Stimulated activated CD8-positive, alpha-beta memory T cell treated with anti-CD3 and anti-CD28 coated beads, Interleukin-4, amount 100 ng/mL, for 24 hours (primary cell): Measurements from ENCODE around the gene APOD.

Experiments used
- DNase-seq: peaks from one replicate; pipeline ENCODE4 v3.0.0-alpha.2; 2020; ENCODE audit warnings: low read depth

Gene APOD

DNA sequence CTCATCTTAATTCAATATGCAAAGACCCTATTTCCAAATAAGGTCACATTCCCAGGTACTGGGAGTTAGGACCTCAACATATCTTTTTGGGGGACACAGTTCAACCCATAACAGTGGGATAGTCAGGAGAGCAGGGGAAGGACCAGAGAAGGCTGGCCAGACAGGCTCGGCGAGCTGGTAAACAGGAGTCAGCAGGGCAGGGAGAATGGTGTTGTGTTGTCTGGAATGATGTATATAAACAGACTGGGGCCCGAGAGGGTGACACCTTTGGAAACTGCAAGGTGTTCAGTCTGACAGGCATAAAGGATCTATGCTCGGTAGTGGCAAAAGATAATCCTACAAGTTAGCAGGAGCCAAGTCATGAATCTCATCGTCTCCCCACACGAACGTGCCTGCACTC, 30.5 kb downstream of the APOD start:
- DNase-seq = no peak

GRCh38 chr3:195551381-195551978, 32.3 kb downstream of the APOD start:
- no peak for DNase-seq

GRCh38 chr3:195550723-195551122, 33.0 kb downstream of the APOD start:
- no peak for DNase-seq

- DNase-seq = peak; percentile 67
These were observed 33.7 kb downstream of the APOD start for GRCh38 chr3:195549931-195550519.

DNA sequence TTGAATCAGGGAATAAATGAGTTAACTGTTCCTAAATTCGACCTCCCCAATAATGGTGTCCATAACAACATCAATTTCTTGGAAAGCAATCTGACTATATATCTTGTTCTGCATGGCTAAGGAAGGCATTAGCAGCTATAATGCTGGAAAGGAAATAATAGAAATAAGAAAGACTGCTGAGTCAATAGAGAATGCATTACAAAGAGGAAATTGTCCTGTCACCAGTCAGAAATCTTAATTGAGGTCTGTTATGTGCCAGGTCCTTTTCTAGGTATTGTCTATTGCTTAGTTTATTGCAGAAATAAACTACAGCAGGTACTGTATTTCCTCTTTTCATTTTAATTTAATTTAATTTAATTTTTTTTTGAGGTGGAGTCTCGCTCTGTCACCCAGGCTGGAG, 34.8 kb downstream of the APOD start:
- DNase-seq = no peak

- no peak for DNase-seq
These were observed 35.2 kb downstream of the APOD start for GRCh38 chr3:195548501-195548900.

GRCh38 chr3:195548006-195548405, 35.7 kb downstream of the APOD start:
- DNase-seq = no peak

DNA sequence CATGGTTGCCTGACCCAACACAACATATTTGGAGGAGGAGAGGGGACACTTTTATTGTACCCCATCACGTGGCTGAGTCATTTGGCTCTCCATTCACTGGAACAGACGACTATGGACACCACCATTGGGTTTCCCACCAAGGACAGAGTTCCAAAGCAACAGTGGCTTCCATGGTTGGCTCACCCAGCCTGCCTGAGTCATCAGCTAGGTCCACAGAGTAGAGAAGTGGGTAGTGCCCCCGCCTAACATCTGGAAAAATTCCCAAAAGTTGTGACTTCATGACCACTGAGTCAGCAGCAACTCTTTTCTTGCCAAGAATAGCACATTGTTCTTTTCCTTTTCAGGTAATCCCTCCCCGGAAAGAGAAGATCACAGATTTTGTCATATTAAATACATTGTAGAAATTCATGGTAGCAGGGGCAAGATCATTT, 37.6 kb downstream of the APOD start:
- DNase-seq = no peak

- no peak for DNase-seq
These were observed 39.1 kb downstream of the APOD start for GRCh38 chr3:195544634-195545033.

GRCh38 chr3:195544230-195544536, 39.6 kb downstream of the APOD start:
- DNase-seq = no peak

GRCh38 chr3:195543500-195544229, 40.1 kb downstream of the APOD start:
- DNase-seq = no peak

GRCh38 chr3:195542698-195543499, 40.8 kb downstream of the APOD start, which contains the start of gene PPP1R2:
Gene PPP1R2, minus strand, starts transcription at chr3:195543325. Its CDS starts 300 bp downstream, at chr3:195543025.
- peak; percentile 83 for DNase-seq

GRCh38 chr3:195542316-195542697, 41.4 kb downstream of the APOD start:
- DNase-seq = no peak

DNA sequence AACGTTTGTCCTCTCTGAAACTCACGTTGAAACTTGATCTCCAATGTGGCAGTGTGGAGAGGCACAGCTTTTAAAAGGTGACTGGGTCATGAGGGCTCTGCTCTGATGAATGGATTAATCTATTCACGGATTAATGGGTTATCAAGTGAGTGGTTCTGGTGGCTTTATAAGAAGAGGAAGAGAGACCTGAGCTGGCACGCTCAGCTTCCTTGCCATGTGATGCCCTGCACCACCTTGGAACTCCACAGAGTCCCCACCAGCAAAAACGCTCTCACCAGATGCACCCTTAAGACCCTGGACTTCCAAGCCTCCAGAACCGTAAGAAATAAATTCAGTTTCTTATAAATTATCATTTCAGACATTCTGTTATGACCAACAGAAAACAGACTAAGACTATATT, 43.2 kb downstream of the APOD start:
- no peak for DNase-seq

DNA sequence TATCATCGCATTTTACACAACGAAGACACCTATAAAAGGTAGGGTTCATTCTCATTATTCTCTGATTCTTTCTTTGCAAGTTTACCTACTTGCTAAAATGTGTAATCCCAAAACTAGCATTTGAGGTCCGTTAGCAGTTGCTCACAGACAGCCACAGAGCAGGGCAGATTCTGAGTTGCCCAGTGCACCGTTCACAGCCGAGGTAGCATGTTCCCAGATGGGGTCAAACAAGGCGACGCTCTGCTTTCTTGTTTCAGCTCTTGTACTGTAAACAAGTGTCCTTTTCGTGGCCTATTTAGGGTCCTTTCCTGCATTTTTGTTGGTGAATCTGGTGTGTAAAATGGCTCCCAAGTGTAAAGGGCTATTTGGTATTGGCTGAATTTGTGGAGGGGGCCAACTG, 43.7 kb downstream of the APOD start:
- DNase-seq = no peak

DNA sequence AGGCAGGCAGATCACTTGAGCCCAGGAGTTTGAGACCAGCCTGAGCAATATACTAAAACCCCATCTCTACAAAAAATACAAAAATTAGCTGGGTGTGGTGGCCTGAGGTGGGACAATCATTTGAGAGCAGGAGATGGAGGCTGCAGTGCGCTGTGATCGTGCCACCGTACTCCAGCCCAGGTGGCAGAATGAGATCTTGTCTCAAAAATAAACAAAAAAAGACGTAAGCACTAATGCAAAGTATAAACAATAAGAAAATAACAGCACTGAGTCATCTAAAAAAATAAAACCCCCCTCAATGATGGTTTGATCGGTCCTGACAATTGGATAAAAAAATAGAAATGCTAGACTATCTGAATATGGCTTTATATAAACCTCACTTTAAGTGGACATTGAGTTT, 44.3 kb downstream of the APOD start:
- no peak for DNase-seq

- DNase-seq = no peak
These were observed 45.7 kb downstream of the APOD start for GRCh38 chr3:195537995-195538394.

GRCh38 chr3:195535293-195535692, 48.4 kb downstream of the APOD start:
- DNase-seq = no peak

DNA sequence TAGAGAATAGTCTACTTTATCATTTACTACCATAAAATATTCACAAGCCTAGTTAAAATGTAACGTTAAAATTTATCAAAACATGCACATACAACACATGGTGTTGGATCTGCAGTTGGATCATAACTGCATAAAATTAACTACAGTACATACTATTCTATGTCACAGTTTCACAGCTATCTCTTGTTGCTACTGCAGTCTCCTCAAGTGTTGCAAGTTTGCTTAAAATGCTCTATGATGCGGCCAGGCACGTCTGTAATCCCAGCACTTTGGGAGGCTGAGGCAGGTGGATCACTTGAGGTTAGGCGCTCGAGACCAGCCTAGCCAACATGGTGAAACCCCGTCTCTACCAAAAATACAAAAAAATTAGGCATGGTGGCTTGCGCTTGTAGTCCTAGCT, 50.9 kb downstream of the APOD start:
- DNase-seq = no peak

DNA sequence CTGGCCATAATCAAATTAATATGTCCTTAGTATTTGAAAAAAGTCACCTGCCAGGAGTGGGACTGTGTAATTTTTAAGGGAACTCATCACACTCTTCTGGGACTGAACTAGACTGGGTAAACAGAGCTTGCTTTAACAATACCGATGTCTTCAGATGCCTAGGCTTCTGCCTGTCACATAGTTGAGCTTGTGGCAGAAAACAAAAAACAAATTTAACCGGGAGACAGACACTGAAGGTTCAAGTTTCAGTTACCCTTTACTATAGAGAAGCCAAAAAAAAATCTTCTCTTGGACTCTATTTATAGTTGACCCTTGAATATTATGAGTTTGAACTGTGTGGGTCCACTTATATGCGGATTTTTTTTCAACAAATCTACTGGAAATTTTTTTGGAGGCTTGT, 51.4 kb downstream of the APOD start:
- no peak for DNase-seq

DNA sequence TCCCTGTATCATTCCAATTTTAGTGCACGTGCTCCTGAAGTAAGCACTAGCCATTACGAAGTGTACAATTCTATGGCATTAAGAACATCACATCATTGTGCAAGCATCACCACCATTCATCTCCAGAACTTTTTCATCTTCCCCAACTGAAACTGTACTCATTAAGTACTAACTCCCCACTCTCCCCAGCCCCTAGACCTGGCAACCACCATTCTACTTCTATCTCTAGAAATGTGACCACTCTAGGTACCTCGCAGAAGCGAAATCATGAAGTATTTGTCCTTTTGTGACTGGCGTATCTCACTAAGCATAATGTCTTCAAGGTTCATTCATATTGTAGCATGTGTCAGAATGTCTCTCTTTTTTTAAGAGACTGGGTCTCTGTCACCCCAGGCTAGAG, 52.1 kb downstream of the APOD start:
- DNase-seq = no peak

DNA sequence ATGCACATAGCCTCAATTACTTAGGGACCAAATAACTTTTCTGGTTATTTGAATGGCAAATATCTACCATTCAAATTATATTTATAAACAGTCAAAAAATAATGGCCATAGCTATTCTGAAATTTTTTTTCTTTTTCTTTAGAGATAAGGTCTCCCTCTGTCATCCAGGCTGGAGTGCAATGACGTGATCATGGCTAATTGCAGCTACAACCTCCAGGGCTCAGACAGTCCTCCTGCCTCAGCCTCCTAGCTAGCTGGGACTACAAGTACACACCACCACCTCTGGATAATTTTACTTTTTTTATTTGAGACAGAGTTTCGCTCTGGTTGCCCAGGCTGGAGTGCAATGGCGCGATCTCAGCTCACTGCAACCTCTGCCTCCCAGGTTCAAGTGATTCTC, 57.2 kb downstream of the APOD start:
- no peak for DNase-seq
